GM19452 (cell line): Measurements from ENCODE around the gene KRT23.

Experiments used
- ATAC-seq: cut with Tn5 transposase; IDR thresholded peaks from one replicate; pipeline ENCODE4 v1.9.1; 2021; ENCODE audit not compliant: unreplicated experiment

The KRT23 gene

GRCh38 chr17:40910441-40910841 is 27.0 kb downstream of the KRT23 start:
- ATAC-seq: no peak

GRCh38 chr17:40909755-40910154 is 27.7 kb downstream of the KRT23 start:
- ATAC-seq: no peak

GRCh38 chr17:40909351-40909750 is 28.1 kb downstream of the KRT23 start:
- ATAC-seq: no peak

- ATAC-seq: no peak
Observed at GRCh38 chr17:40906613-40907012, 30.8 kb downstream of the KRT23 start.

GRCh38 chr17:40905370-40905769 is 32.1 kb downstream of the KRT23 start:
- ATAC-seq: no peak

- ATAC-seq: no peak
Observed at GRCh38 chr17:40903129-40903847, 34.2 kb downstream of the KRT23 start.

- no peak for ATAC-seq
Observed at GRCh38 chr17:40902498-40902897, 34.9 kb downstream of the KRT23 start.

GRCh38 chr17:40901981-40902474 is 35.4 kb downstream of the KRT23 start:
- no peak for ATAC-seq

GRCh38 chr17:40900809-40901356 is 36.6 kb downstream of the KRT23 start:
- ATAC-seq: no peak

- no peak for ATAC-seq
Observed at GRCh38 chr17:40896916-40897455, 40.5 kb downstream of the KRT23 start.

- no peak for ATAC-seq
Observed at GRCh38 chr17:40895106-40895730, 42.2 kb downstream of the KRT23 start.

- ATAC-seq: no peak
Observed at GRCh38 chr17:40888196-40888720, 49.2 kb downstream of the KRT23 start.

GRCh38 chr17:40886090-40886489 is 51.4 kb downstream of the KRT23 start:
- no peak for ATAC-seq

GRCh38 chr17:40884708-40885512 is 52.5 kb downstream of the KRT23 start, which contains the start of gene KRT20:
TSS of gene KRT20 (minus strand) at chr17:40885242. CDS start at chr17:40885185, 57 bp downstream.
- ATAC-seq: no peak

GRCh38 chr17:40883626-40884334 is 53.7 kb downstream of the KRT23 start:
- ATAC-seq: no peak

- ATAC-seq: no peak
Observed at GRCh38 chr17:40883031-40883430, 54.4 kb downstream of the KRT23 start.

- no peak for ATAC-seq
Observed at GRCh38 chr17:40879026-40879425, 58.4 kb downstream of the KRT23 start.

GRCh38 chr17:40878044-40878443 is 59.4 kb downstream of the KRT23 start:
- no peak for ATAC-seq

- no peak for ATAC-seq
Observed at GRCh38 chr17:40873801-40874200, 63.6 kb downstream of the KRT23 start.

GRCh38 chr17:40873255-40873654 is 64.2 kb downstream of the KRT23 start:
- ATAC-seq: no peak
